Liver (tissue), 9 donors: ENCODE data around the gene TMEM97. TPM values are rescaled to one million over a fixed set of nuclear protein-coding genes. Genes with fewer than 3 reads are reported as not detected.

Experiments used
- DNase-seq: peaks from one replicate; pipeline ENCODE4 v3.0.0-alpha.2; 2017; ENCODE audit warnings: low spot score
- H3K27ac ChIP-seq, 2 donors: one replicate each; pipeline ENCODE4 v1.7.0; 2013; ENCODE audit warnings: inconsistent platforms in 2 of 2, low read length in 2 of 2, control low read depth in 1 of 2, low read depth in 1 of 2, mild to moderate bottlenecking in 1 of 2
- H3K27me3 ChIP-seq, 4 donors: one replicate each; pipeline versions ENCODE4 v1.6.1 to v1.7.0; 2013; ENCODE audit warnings: low read length in 3 of 4, inconsistent platforms in 1 of 4, mild to moderate bottlenecking in 1 of 4, moderate library complexity in 1 of 4; ENCODE audit not compliant: control insufficient read depth in 4 of 4, insufficient read depth in 4 of 4
- H3K36me3 ChIP-seq, 4 donors: one replicate each; pipeline versions ENCODE4 v1.6.1 to v1.7.0; 2013; ENCODE audit warnings: low read length in 3 of 4, mild to moderate bottlenecking in 3 of 4, low read depth in 1 of 4, moderate library complexity in 1 of 4; ENCODE audit not compliant: control insufficient read depth in 4 of 4, insufficient read depth in 3 of 4
- H3K4me1 ChIP-seq, 4 donors: one replicate each; pipeline versions ENCODE4 v1.6.1 to v1.7.0; 2013; ENCODE audit warnings: low read length in 3 of 4, mild to moderate bottlenecking in 3 of 4, moderate library complexity in 1 of 4; ENCODE audit not compliant: control insufficient read depth in 4 of 4, insufficient read depth in 4 of 4
- H3K4me3 ChIP-seq, 3 donors: one replicate each; pipeline versions ENCODE4 v1.6.1 to v1.7.0; 2013; ENCODE audit warnings: low read length in 3 of 3, control low read depth in 1 of 3, low read depth in 1 of 3, mild to moderate bottlenecking in 1 of 3
- H3K9ac ChIP-seq, 2 donors: one replicate each; pipeline ENCODE4 v1.7.0; 2013; ENCODE audit warnings: low read length in 2 of 2, mild to moderate bottlenecking in 2 of 2, moderate library complexity in 2 of 2, control low read depth in 1 of 2, low read depth in 1 of 2
- H3K9me3 ChIP-seq, 4 donors: one replicate each; pipeline versions ENCODE4 v1.6.1 to v1.7.0; 2013; ENCODE audit warnings: low read length in 3 of 4; ENCODE audit not compliant: control insufficient read depth in 4 of 4
- ATF3 ChIP-seq: IDR thresholded peaks from 2 replicates; pipeline ENCODE4 v1.6.1; 2016; ENCODE audit warnings: antibody characterized with exemption
- CTCF ChIP-seq: fragments of 150-350 bp; IDR thresholded peaks from 2 replicates; pipeline ENCODE4 v1.5.1; 2017; ENCODE audit warnings: improper control_type of control experiment, low read depth, low read length; ENCODE audit not compliant: missing input control
- EGR1 ChIP-seq, 2 donors: IDR thresholded peaks; 2 replicates each; pipeline ENCODE4 v1.6.1; 2016 to 2018; ENCODE audit warnings: antibody characterized with exemption in 2 of 2, low read depth in 2 of 2
- FOXA1 ChIP-seq: IDR thresholded peaks from 2 replicates; pipeline ENCODE4 v1.6.1; 2016; ENCODE audit warnings: antibody characterized with exemption
- FOXA2 ChIP-seq: IDR thresholded peaks from 2 replicates; pipeline ENCODE4 v1.6.1; 2016; ENCODE audit warnings: antibody characterized with exemption
- GABPA ChIP-seq, 2 donors: IDR thresholded peaks in 1 of 2; conservative IDR thresholded peaks in 1 of 2; 2 replicates each; pipeline ENCODE4 v1.6.1; 2016; ENCODE audit warnings: antibody characterized with exemption in 2 of 2, mild to moderate bottlenecking in 1 of 2, moderate library complexity in 1 of 2
- HNF4A ChIP-seq, 2 donors: conservative IDR thresholded peaks; 2 replicates each; pipeline ENCODE4 v1.6.1; 2016; ENCODE audit warnings: antibody characterized with exemption in 2 of 2, mild to moderate bottlenecking in 2 of 2
- HNF4G ChIP-seq: IDR thresholded peaks from 2 replicates; pipeline ENCODE4 v1.6.1; 2016; ENCODE audit warnings: antibody characterized with exemption
- JUND ChIP-seq, 2 donors: IDR thresholded peaks; 2 replicates each; pipeline ENCODE4 v1.6.1; 2016; ENCODE audit warnings: antibody characterized with exemption in 2 of 2
- MAX ChIP-seq: IDR thresholded peaks from 2 replicates; pipeline ENCODE4 v1.6.1; 2016; ENCODE audit warnings: antibody characterized with exemption
- NR2F2 ChIP-seq: IDR thresholded peaks from 2 replicates; pipeline ENCODE4 v1.6.1; 2016; ENCODE audit warnings: antibody characterized with exemption
- RAD21 ChIP-seq, 2 donors: IDR thresholded peaks; 2 replicates each; pipeline ENCODE4 v1.6.1; 2016; ENCODE audit warnings: antibody characterized with exemption in 2 of 2, mild to moderate bottlenecking in 2 of 2
- REST ChIP-seq: IDR thresholded peaks from 2 replicates; pipeline ENCODE4 v1.6.1; 2016; ENCODE audit warnings: antibody characterized with exemption, mild to moderate bottlenecking
- RXRA ChIP-seq, 2 donors: IDR thresholded peaks; 2 replicates each; pipeline ENCODE4 v1.6.1; 2017 to 2018; ENCODE audit warnings: antibody characterized with exemption in 2 of 2, mild to moderate bottlenecking in 1 of 2
- SP1 ChIP-seq: IDR thresholded peaks from 2 replicates; pipeline ENCODE4 v1.6.1; 2018; ENCODE audit warnings: antibody characterized with exemption, mild to moderate bottlenecking
- TAF1 ChIP-seq: conservative IDR thresholded peaks from 2 replicates; pipeline ENCODE4 v1.6.1; 2016; ENCODE audit warnings: antibody characterized with exemption, mild to moderate bottlenecking
- YY1 ChIP-seq: IDR thresholded peaks from 2 replicates; pipeline ENCODE4 v1.6.1; 2016; ENCODE audit warnings: antibody characterized with exemption, mild to moderate bottlenecking
- ZBTB33 ChIP-seq: IDR thresholded peaks from 2 replicates; pipeline ENCODE4 v1.6.1; 2016; ENCODE audit warnings: antibody characterized with exemption
- WGBS: extraction: QIAGEN DNeasy Blood & Tissue Kit; methylation state at CpG from one replicate; pipeline ENCODE4 v1.1.7; 2013; 5-methylcytosine and 5-hydroxymethylcytosine counted together
- polyA plus RNA-seq, 2 donors: library from polyadenylated mRNA; stranded (reverse) in 1 of 2; unstranded in 1 of 2; fragments of 200-250 nt in 1 of 2; fragments of >200 nt in 1 of 2; fragmentation: Nextera tagmentation in 1 of 2; extraction: Ambion mirVana in 1 of 2; gene quantifications; one replicate each; pipeline versions ENCODE4 v1.2.1 to v1.2.3, GENCODE V29; 2013 to 2015
- total RNA-seq, 2 donors: library from RNA; depleted of rRNA; stranded (reverse); fragments of >200 nt; gene quantifications; one replicate each; pipeline ENCODE4 v1.2.3, GENCODE V29; 2014
- donor health status: healthy.
- donor health status: healthy.
- donor health status: healthy.
- donor health status: healthy.
- donor health status: healthy.

Gene TMEM97
- total and polyA plus RNA-seq, 4 donors, result 29.5 to 90.2 (median 63.5) TPM

- H3K27ac ChIP-seq, result peak overlapping the region in 1 of 2 donors; percentile 10
- DNase-seq, result no peak
- H3K9me3 ChIP-seq, result no peaks in the 10 kb centered on the region
- peaks cover 23 to 55% (median 48%) of the 10 kb centered on the region in 4 donors for H3K4me1 ChIP-seq
- no peak overlapping the region for H3K9ac ChIP-seq
- WGBS, result 65% methylated on average over 3 of the region's 3 CpGs
- no peak overlapping the region for H3K4me3 ChIP-seq
- H3K36me3 ChIP-seq, result peaks cover 17 to 59% (median 50%) of the 10 kb centered on the region in 4 donors
- H3K27me3 ChIP-seq, result no peaks in the 10 kb centered on the region
- TF ChIP-seq NR2F2, result no peak
- no peak for TF ChIP-seq CTCF
- no peak for TF ChIP-seq RXRA (IDR thresholded peaks at IDR 0.05)
- TF ChIP-seq YY1, result no peak
- no peak for TF ChIP-seq HNF4G
- no peak for TF ChIP-seq RAD21 (IDR thresholded peaks at IDR 0.05)
- TF ChIP-seq TAF1, result no peak
- no peak for TF ChIP-seq FOXA1
- no peak for TF ChIP-seq GABPA (IDR thresholded peaks at IDR 0.05 in 1 of 2, conservative IDR thresholded peaks at IDR 0.05 in 1 of 2)
- no peak for TF ChIP-seq ATF3
- TF ChIP-seq FOXA2, result no peak
- TF ChIP-seq MAX, result no peak
- TF ChIP-seq REST, result no peak
- no peak for TF ChIP-seq JUND (IDR thresholded peaks at IDR 0.05)
- no peak for TF ChIP-seq ZBTB33
- TF ChIP-seq HNF4A (conservative IDR thresholded peaks at IDR 0.05), result no peak
- no peak for TF ChIP-seq EGR1 (IDR thresholded peaks at IDR 0.05; ENCODE audit: low read depth in 2 of 2)
- TF ChIP-seq SP1, result no peak
Observed at GRCh38 chr17:28348979-28349378, 30.0 kb downstream of the TMEM97 start.
